Stimulated activated CD4-positive, alpha-beta T cell treated with anti-CD3 and anti-CD28 coated beads, TNF-alpha, amount 100 ng/mL, for 1 hour (primary cell): ENCODE data around the gene TMEM191B.
A peak's percentile ranks its signal among the peaks of the same experiment; 100 is the strongest.
"Not testable (repeated sequence)": the region's sequence is repeated elsewhere in the genome, so short reads cannot be mapped to it uniquely, and the experiment has no call there.

ENCODE experiments used
- DNase-seq, 3 donors: peaks; one replicate each; pipeline ENCODE4 v3.0.0-alpha.2; 2020; ENCODE audit warnings: low read depth in 3 of 3, low spot score in 1 of 3

Gene TMEM191B

DNA sequence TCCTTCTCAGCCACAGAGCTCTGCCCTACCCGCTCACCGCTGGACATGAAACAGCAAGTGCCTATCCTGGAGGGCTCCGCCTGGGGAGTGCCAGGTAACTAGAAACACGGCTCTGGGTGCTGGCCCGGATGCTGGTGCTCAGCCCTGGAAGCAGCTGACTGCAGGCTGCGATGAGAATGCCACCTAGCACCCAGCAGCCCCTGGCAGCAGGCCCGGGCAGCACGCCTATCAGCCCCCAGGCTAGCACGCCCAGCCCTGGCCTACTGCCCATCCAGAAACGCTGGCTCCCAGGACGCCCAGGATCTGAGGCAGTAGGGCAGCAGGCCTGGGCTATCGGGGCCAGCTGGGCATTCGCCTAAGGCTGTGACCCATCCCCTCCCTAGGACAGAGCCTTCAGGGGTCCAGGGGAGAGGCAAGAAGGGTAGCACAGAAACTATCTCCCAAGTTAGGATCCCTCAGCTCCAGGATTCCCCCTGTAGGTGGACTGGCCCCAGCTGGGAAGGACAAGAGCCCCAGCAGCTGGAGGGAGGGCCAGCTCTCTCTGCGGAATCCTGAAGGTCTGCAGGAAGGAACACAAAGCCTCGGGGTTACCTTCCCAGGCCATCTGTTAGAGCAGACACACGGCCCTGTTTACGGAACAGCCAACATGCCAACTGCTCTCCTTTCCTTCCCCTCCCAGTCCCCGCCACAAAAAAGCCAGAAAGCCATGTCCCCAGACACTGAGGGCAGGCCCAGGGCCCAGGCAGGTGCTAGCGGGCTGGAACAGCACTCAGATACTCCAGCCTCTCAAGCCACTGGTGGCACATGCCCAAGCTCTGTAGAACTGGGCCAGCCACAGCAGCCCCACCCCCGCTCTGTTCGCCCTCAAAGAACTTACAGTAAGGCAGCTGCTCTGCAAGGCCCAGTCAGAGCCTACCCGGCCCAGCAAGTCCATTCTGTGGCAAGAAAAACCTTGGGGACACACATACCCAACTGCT lies 27.0 kb downstream of the TMEM191B start:
- DNase-seq = not testable (repeated sequence)

DNA sequence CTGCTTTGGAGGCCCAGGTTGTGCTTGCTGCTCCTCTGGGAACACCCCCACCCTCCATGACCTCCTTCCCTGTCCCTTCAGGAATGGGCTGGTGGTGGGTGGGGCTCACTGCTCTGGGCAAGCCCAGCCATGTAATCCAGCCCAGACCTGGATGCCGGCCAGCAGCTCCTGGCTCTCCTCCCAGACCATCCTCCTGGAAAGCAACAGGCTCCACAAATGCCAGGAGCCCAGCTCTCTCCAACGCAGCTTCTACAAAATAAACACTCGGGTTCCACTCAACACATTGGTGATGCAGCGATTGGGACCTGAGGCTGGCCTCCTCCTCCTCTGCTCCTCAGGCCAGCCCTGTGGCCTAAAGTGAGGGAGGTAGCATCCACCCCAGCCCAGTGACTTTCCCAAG lies 30.9 kb downstream of the TMEM191B start:
- not testable (repeated sequence) for DNase-seq

DNA sequence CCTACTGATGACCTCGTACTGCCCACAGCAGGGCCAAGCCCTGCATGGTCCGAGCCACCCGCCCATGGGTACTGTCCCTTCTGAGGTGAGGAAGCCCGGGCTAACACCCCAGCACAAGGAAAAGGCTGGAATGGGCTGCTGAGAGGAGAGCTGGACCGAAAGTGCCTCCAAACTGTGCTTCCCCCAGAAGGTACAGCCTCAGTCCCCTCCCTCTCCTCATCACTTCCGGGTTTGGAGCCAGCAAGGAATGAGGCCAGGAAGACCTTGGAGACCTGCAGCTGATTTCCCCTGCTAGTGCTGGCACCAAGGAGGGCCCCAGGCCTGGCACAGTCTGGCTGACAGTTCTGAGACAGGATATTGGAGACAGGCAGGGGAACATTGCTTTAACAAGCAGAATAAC lies 31.3 kb downstream of the TMEM191B start:
- not testable (repeated sequence) for DNase-seq

DNA sequence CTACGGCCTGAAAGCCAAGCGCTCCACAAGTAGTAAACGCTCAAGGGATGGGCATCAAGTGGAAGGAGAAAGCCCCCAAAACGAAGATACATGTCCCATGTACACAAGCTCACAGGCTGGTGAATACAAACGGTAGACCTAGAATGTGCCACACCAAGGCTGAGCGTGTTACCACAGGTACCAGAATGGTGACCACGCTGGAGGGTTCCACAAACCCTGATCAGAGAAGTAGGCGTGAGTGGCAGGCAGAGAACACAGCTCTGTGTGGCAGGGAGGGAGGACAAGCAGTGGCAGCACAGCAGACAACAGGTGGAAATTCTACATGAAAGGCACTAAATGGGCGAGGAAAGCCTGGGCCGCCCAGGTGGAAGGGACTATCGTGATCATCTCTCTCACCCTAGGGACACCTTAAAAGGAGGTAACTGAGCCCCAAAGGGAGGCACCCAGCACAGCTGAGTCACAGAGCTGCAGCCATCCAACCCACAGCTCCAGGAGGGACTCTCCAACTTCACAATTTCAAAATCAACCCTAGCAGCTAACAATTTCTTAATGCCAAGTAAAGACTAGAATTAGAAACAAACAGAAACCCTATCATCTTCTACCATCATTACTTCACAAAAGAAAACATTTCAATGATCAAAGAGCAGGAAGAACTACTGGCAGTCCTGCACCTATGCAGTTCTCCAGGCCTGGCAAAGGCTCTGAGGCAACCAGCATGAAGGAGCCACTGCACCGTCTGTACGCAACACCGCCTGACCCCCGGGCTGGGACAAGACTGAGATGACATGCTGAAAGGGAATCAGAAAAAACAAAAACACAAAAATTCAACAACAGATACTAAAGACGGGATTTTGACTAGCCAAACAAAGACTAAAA lies 32.7 kb downstream of the TMEM191B start:
- DNase-seq = not testable (repeated sequence)

DNA sequence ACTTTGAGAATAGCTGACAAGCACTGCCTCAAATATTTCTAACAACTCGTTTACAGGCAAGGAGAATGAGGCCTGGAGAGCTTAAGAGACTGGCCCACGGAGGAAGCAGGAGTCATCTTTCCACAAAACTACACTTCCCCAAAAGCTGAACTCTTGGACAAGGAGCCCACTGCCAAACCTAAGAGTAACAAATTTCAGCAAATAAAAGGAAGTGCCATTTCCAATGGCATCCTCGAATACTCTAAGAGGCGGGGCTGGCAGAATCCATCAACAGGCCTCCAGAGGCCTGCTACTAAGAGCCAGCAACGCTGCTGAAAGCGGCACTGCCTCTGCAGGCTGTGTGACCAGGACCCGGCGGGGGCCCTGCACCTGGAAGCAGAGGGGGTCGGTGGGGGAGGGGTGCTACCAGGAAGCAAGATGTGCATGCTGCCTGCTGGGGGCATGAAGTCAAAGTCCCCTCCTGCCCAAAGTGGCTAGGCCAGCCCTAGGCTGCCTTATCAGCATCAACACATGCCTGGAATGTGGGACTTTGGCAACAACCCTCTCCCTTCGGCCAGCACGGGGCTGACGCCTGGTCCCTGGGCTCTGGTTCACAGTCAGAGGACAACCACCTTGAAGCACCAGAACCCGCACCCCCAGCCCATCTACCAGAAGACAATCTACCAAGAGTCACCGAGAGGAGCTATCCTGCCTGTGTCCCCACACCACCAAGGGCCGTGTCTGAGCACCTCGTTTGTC lies 43.1 kb downstream of the TMEM191B start:
- DNase-seq = not testable (repeated sequence)

DNA sequence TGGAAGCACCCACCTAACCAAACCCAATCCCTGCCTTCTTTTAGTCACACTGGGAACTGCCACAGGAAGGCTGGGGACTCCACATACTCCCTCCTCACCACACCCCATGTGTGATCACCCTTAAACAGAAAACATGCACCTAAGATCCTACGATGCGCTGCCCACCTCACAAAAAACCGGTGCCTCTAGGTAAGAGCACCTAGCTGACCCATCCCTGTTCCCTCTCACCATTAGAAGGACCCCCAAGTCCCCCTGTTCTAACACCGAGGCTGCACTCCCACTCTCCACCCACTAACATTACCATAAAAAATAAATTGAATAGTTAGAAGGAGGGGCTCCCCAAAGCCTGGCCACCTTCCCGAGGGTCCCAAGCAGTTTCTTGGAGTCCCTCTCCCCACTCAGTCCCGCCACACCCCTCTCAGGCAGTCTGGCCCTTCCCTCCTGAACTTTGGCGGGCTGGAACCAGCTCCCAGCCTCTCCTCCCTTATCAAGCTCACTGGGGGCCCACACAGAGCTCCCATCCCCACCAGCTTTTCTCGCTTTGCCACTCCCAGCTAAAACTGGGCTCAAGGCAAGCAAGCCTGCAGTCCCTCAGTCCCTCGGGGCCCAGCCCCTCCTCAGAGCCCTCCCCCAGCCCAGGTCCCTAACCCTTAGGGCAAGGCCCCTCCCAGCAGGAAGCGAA lies 46.0 kb downstream of the TMEM191B start:
- not testable (repeated sequence) for DNase-seq

DNA sequence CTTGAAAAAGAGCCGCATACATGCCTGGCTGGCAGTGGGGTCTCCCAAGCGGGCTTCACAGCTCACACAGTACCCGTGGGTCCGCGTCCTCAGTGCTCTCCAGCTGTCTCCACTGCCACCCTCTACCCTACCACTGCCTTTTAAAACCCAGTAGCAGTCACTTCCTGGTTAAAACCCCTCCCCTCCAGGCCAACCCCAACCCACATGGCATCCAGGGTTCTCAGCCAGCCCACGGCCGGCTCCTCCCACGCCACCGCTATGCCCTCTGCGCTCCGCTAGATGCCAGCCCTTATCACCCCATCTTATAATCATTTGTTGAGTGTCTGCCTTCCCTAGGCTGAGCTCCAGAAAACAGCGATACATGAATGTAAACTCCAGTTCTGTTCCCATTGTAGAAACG lies 47.0 kb downstream of the TMEM191B start:
- DNase-seq = not testable (repeated sequence)

DNA sequence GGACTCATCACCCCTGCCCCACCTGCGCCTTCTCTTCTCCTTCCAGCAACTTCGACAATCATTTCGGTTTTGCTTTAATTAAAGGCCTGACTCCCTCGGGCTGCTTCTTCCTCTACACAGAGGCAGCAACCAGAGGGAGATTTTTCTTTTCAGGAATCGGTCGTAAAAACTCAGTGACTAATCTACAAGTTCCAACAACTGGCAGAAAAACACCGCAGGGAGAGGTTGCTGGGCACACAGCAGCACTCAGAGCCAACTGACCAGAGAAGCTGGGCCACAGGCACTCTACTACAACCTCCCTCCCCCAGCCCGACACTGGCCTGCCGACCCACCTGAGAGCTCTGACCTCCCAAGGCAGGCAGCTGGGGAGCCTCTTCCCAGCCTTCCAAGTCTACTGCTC lies 48.1 kb downstream of the TMEM191B start:
- not testable (repeated sequence) for DNase-seq

DNA sequence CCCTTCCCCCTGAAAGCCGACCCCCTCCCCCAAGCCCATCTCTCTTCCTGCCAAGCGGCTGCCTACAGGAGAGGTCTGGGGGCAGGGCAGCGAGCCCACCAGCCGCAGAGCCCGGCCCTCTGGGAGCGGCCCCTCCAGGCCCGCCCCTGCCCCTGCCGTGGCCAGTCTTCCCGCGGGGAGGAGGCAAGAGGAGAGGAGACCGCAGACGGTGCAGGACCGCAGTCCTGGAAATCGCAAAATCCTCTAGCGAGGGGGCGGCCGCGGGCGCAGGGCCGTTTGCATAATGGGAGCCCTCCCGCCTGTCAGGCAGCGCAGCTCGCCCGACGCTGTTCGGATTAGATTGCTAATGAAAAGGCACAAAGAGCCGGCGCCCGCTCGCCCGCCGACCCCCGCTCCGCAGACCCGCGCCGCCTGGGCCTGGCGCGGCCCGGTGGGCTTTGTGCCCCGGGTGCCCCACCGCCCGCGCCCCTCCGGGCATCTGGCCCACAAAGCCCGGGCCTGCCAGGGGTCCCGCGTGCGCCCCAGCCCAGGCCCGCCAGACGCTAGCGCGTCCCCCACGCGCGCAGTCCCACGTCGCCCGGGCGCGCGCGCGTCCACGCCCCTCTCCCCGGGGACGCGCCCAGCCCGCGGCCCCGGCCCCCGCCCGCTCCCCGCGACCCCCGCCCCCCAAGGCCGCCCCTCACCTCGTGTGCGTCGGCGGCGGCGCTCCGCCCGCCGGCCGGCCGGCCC lies 49.7 kb downstream of the TMEM191B start:
- not testable (repeated sequence) for DNase-seq

DNA sequence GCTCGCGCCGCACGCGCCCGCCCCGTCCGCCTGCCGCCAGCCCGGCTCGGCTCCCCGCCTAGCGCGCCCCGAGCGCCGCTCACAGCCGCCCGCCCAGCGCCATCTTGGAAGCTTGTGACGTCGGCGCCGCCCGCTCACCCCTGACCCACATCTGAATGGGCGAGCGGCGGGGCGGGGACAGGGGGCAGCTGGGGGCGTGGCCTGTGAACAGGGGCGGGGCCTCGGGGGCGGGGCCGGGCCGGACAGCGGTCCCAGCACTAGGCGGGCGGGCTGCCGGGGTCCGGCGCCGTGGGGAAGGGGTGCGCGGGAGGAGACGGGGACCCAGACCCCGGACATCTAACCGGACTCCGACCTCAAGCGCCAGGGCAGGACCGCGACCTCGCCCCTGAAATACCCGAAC lies 50.2 kb downstream of the TMEM191B start:
- peak in 1 of 3 donors; percentile 23 for DNase-seq
